ENCODE data around the gene SNAPC5. TPM values are rescaled to one million over a fixed set of nuclear protein-coding genes. Genes with fewer than 3 reads are reported as not detected.

The SNAPC5 gene
- total and polyA plus RNA-seq, 2 of the 13 experiments (the other 11 are each of a cell fraction or from before 2014, with no cell fraction given): 14.8 to 36.2 TPM

DNA sequence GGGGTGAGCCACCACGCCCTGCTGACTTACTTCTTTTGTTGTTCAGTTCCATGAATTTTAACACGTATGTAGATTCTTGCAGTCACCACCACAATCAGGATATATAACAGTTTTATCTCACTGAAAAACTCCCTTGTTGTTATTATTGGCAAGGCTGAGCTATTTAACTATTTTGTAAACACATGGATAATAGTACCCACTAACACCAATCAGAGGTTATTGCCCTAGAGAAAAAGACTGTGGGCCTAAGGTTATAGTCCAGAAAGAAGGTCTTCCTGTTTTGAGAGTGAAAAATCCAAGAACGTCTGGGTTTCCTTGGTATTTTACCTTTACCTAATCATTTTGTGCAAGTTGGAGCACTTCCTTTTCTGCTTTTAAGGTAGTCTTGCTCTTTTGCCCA, 17.0 kb upstream of the SNAPC5 start (continued):
- TF ChIP-seq, protein P1, sequence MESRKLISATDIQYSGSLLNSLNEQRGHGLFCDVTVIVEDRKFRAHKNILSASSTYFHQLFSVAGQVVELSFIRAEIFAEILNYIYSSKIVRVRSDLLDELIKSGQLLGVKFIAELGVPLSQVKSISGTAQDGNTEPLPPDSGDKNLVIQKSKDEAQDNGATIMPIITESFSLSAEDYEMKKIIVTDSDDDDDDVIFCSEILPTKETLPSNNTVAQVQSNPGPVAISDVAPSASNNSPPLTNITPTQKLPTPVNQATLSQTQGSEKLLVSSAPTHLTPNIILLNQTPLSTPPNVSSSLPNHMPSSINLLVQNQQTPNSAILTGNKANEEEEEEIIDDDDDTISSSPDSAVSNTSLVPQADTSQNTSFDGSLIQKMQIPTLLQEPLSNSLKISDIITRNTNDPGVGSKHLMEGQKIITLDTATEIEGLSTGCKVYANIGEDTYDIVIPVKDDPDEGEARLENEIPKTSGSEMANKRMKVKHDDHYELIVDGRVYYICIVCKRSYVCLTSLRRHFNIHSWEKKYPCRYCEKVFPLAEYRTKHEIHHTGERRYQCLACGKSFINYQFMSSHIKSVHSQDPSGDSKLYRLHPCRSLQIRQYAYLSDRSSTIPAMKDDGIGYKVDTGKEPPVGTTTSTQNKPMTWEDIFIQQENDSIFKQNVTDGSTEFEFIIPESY (CRISPR knock-in tag; IDR thresholded peaks at IDR 0.05): no peak
- TF ChIP-seq ZNF234 (CRISPR knock-in tag; conservative IDR thresholded peaks at IDR 0.05) (no peak), NR2F1 (CRISPR knock-in tag; IDR thresholded peaks at IDR 0.05) (no peak)

DNA sequence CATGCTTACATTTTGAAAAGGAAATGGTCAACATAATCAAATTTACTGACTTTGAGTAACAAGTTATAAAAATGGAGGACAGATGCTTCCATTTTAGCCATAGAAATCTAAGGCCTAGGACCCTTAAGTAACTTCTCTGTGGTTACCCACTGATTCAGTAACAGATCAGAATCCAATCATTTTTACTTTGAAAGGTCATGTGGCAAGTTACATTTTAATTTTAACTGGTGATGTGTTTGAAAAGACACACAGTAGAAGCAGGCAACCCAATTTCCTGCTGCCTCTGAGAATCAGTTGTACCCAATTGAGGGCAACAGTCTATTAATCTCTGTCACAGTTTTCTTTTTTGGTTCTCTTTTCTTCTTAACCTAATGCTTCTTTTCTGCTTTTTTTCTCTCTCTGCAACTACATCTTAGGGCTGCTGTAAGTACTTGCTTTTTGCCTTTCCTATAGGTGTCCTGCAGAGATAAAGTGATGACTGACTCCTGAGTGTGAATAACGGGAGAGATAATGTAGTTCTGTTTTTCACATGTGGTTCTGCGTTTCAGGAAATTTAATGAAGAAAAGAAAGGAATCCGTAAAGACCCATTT, 10.8 kb upstream of the SNAPC5 start:
- Histone ChIP-seq H3K27me3 (ENCODE audit: control insufficient read depth in 1 of 2, insufficient read depth in 2 of 2, low read length in 2 of 2) (peaks cover 0 to 5% of the 10 kb centered on the region in 2 experiments; a peak in 1 of 5 replicates), H3K36me3 (replicated peaks in 1 of 2; ENCODE audit: control insufficient read depth in 1 of 2, insufficient read depth in 2 of 2, low read length in 2 of 2) (no peaks in the 10 kb centered on the region), H3K79me2 (ENCODE audit: insufficient read depth, low read length) (peaks cover 35% of the 10 kb centered on the region), H3K4me1 (ENCODE audit: insufficient read depth, low read length) (peaks cover 19% of the 10 kb centered on the region), H3K9me3 (ENCODE audit: low read length) (no peaks in the 10 kb centered on the region), H4K20me1 (ENCODE audit: insufficient read depth, low read length) (peaks cover 4% of the 10 kb centered on the region), H3K9ac (ENCODE audit: insufficient read depth, low read depth, low read length) (no peak overlapping the region), H3K27ac (ENCODE audit: extremely low read length, insufficient read depth, low read length) (no peak overlapping the region), H2AFZ (ENCODE audit: low read length) (no peak overlapping the region), H3K4me3 (replicated peaks in 1 of 3; ENCODE audit: insufficient read depth in 1 of 3, low read depth in 2 of 3, low read length in 3 of 3) (no peak overlapping the region), H3K4me2 (ENCODE audit: low read depth, low read length) (no peak overlapping the region)
- ATAC-seq: no peak
- DNase-seq (ENCODE audit: low spot score): no peak
- FAIRE-seq: no peak
- ChIA-PET CTCF (ENCODE audit: low intra/inter-chr PET ratio, low total read pairs) (no interaction called here), POLR2A (no interaction called here)
- in situ Hi-C loops (cut with HindIII; ENCODE audit: extremely low pct_ligation_motif_present, low pct_unique_long_range_greater_than_20kb): no loop called here
- WGBS (ENCODE audit: low lambda C conversion rate): 96% methylated on average over 3 of the region's 3 CpGs
- BruUV-seq (replicated peaks): no TSS peak
- intact Hi-C loops (cut with micrococcal nuclease; ENCODE audit: unreplicated experiment): loop anchor here (5.0 kb wide), 1 partner anchor 59 kb away; the partner anchor contains the start of gene LCTL
- TF ChIP-seq, protein P2, sequence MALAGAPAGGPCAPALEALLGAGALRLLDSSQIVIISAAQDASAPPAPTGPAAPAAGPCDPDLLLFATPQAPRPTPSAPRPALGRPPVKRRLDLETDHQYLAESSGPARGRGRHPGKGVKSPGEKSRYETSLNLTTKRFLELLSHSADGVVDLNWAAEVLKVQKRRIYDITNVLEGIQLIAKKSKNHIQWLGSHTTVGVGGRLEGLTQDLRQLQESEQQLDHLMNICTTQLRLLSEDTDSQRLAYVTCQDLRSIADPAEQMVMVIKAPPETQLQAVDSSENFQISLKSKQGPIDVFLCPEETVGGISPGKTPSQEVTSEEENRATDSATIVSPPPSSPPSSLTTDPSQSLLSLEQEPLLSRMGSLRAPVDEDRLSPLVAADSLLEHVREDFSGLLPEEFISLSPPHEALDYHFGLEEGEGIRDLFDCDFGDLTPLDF (CRISPR knock-in tag; IDR thresholded peaks at IDR 0.05): no peak
- TF ChIP-seq HOXA7 (CRISPR knock-in tag; IDR thresholded peaks at IDR 0.05) (no peak), ZEB1 (IDR thresholded peaks at IDR 0.05; ENCODE audit: insufficient replicate concordance, low read depth) (no peak), JUNB (CRISPR knock-in tag; IDR thresholded peaks at IDR 0.05; ENCODE audit: borderline replicate concordance) (no peak), AGO2 (optimal IDR thresholded peaks at IDR 0.05; ENCODE audit: low read depth, low read length) (no peak), POGZ (CRISPR knock-in tag; IDR thresholded peaks at IDR 0.05) (no peak), MED13 (CRISPR knock-in tag; IDR thresholded peaks at IDR 0.05) (no peak), ZMAT3 (CRISPR knock-in tag; conservative IDR thresholded peaks at IDR 0.05) (no peak), JUND (CRISPR knock-in tag; IDR thresholded peaks at IDR 0.05) (no peak), ZNF232 (CRISPR knock-in tag; IDR thresholded peaks at IDR 0.05; ENCODE audit: borderline replicate concordance) (no peak)
- TF ChIP-seq, protein P3, sequence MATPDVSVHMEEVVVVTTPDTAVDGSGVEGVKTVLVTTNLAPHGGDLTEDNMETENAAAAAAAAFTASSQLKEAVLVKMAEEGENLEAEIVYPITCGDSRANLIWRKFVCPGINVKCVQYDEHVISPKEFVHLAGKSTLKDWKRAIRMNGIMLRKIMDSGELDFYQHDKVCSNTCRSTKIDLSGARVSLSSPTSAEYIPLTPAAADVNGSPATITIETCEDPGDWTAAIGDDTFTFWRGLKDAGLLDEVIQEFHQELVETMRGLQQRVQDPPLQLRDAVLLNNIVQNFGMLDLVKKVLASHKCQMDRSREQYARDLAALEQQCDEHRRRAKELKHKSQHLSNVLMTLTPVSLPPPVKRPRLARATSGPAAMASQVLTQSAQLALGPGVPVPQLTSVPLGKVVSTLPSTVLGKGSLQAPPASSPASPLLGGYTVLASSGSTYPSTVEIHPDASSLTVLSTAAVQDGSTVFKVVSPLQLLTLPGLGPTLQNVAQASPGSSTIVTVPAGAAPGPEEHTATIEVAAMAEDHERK (CRISPR knock-in tag; IDR thresholded peaks at IDR 0.05; ENCODE audit: low read depth): no peak
- TF ChIP-seq, protein P4, sequence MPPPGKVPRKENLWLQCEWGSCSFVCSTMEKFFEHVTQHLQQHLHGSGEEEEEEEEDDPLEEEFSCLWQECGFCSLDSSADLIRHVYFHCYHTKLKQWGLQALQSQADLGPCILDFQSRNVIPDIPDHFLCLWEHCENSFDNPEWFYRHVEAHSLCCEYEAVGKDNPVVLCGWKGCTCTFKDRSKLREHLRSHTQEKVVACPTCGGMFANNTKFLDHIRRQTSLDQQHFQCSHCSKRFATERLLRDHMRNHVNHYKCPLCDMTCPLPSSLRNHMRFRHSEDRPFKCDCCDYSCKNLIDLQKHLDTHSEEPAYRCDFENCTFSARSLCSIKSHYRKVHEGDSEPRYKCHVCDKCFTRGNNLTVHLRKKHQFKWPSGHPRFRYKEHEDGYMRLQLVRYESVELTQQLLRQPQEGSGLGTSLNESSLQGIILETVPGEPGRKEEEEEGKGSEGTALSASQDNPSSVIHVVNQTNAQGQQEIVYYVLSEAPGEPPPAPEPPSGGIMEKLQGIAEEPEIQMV (CRISPR knock-in tag; IDR thresholded peaks at IDR 0.05; ENCODE audit: low read depth): no peak
- TF ChIP-seq, protein P5, sequence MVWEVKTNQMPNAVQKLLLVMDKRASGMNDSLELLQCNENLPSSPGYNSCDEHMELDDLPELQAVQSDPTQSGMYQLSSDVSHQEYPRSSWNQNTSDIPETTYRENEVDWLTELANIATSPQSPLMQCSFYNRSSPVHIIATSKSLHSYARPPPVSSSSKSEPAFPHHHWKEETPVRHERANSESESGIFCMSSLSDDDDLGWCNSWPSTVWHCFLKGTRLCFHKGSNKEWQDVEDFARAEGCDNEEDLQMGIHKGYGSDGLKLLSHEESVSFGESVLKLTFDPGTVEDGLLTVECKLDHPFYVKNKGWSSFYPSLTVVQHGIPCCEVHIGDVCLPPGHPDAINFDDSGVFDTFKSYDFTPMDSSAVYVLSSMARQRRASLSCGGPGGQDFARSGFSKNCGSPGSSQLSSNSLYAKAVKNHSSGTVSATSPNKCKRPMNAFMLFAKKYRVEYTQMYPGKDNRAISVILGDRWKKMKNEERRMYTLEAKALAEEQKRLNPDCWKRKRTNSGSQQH (CRISPR knock-in tag; IDR thresholded peaks at IDR 0.05; ENCODE audit: low read depth): no peak

Measured in HepG2 (cell line).